ENCODE results near the gene COASY.

GRCh38 chr17:42530952-42531454, 30.9 kb upstream of the COASY start:
- no peak for TF ChIP-seq CTCF (conservative IDR thresholded peaks at IDR 0.05; ENCODE audit: low read depth, low read length)
- TF ChIP-seq EZH2 (IDR thresholded peaks at IDR 0.05; ENCODE audit: borderline replicate concordance, low read depth, low read length, poor library complexity, severe bottlenecking) = no peak
